NCI-H748 (cell line): ENCODE data around the gene RELN.
"Not testable (repeated sequence)": the region's sequence is repeated elsewhere in the genome, so short reads cannot be mapped to it uniquely, and the experiment has no call there.

Source experiments
- DNase-seq: peaks from one replicate; lab custom pipeline; 2025; ENCODE audit not compliant: unreplicated experiment; lab: John Stamatoyannopoulos, UW

RELN gene

GRCh38 chr7:103856929-103857328 is 132.5 kb downstream of the RELN start:
- DNase-seq: peak; percentile 20

GRCh38 chr7:103855671-103856070 is 133.8 kb downstream of the RELN start:
- no peak for DNase-seq

GRCh38 chr7:103854611-103855010 is 134.8 kb downstream of the RELN start:
- DNase-seq: no peak

GRCh38 chr7:103851357-103851756 is 138.1 kb downstream of the RELN start:
- DNase-seq: peak; percentile 66

- DNase-seq: no peak
Observed at GRCh38 chr7:103843689-103844480, 145.6 kb downstream of the RELN start.

GRCh38 chr7:103833401-103833800 is 156.1 kb downstream of the RELN start:
- no peak for DNase-seq

- DNase-seq: no peak
Observed at GRCh38 chr7:103832438-103832837, 157.0 kb downstream of the RELN start.

GRCh38 chr7:103824251-103824650 is 165.2 kb downstream of the RELN start:
- DNase-seq: no peak

- DNase-seq: no peak
Observed at GRCh38 chr7:103823084-103823483, 166.4 kb downstream of the RELN start.

- peak; percentile 56 for DNase-seq
Observed at GRCh38 chr7:103821092-103821491, 168.4 kb downstream of the RELN start.

GRCh38 chr7:103815972-103816371 is 173.5 kb downstream of the RELN start:
- DNase-seq: not testable (repeated sequence)

- no peak for DNase-seq
Observed at GRCh38 chr7:103813970-103814369, 175.5 kb downstream of the RELN start.

GRCh38 chr7:103811997-103812396 is 177.5 kb downstream of the RELN start:
- DNase-seq: no peak

GRCh38 chr7:103811290-103811689 is 178.2 kb downstream of the RELN start:
- no peak for DNase-seq

GRCh38 chr7:103810112-103810744 is 179.2 kb downstream of the RELN start:
- no peak for DNase-seq

- no peak for DNase-seq
Observed at GRCh38 chr7:103809229-103809994, 180.0 kb downstream of the RELN start.

GRCh38 chr7:103805346-103805745 is 184.1 kb downstream of the RELN start:
- DNase-seq: no peak

GRCh38 chr7:103803631-103804030 is 185.8 kb downstream of the RELN start:
- no peak for DNase-seq

GRCh38 chr7:103799298-103799697 is 190.2 kb downstream of the RELN start:
- DNase-seq: no peak

GRCh38 chr7:103797647-103798307 is 191.7 kb downstream of the RELN start:
- DNase-seq: no peak

GRCh38 chr7:103796327-103796962 is 193.0 kb downstream of the RELN start:
- no peak for DNase-seq
